ENCODE results near the gene GALNT9.

DNA sequence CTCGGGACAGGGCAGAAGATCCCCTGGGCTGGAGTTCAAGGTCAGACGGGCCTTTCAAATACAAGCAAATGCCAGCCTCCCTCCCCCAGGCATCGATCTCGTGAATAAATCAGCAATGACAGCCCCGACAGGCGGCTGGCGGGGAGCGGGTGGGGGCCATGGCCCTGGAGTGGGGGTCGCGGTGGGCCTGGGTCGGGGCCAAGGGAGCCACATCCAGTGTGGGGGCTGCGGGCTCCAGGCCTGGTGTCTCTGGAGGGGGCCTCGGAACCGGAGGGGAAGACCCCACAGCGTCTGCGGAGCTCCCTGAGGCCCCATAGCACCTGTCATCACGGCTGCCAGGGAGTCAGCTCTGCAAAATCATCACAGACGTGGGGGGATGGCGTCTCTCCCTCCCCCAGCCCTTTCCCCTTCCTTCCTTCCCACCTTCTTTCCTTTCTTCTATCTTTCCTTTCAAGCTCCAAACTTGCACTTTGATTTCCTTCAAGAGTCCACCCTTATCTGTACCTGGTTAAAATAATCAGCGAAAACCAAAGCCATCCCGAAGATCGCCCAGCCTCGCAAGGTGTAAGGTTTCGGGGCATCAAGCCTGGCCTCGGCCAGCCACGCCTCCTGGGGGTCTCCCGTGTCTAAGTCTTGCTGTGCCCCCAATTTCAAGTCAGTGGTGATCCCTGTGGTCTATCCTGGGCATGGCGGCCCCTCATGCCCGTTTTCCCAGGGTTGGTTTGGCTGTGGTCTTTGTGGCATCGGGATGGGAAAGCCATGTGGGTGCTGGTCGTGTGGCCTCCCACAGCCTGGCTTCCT is 93.1 kb downstream of the GALNT9 start:
- TF ChIP-seq, protein P1, sequence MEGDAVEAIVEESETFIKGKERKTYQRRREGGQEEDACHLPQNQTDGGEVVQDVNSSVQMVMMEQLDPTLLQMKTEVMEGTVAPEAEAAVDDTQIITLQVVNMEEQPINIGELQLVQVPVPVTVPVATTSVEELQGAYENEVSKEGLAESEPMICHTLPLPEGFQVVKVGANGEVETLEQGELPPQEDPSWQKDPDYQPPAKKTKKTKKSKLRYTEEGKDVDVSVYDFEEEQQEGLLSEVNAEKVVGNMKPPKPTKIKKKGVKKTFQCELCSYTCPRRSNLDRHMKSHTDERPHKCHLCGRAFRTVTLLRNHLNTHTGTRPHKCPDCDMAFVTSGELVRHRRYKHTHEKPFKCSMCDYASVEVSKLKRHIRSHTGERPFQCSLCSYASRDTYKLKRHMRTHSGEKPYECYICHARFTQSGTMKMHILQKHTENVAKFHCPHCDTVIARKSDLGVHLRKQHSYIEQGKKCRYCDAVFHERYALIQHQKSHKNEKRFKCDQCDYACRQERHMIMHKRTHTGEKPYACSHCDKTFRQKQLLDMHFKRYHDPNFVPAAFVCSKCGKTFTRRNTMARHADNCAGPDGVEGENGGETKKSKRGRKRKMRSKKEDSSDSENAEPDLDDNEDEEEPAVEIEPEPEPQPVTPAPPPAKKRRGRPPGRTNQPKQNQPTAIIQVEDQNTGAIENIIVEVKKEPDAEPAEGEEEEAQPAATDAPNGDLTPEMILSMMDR (IDR thresholded peaks at IDR 0.05 in 8 of 11, conservative IDR thresholded peaks at IDR 0.05 in 3 of 11) = no peak
- TF ChIP-seq POLR2AphosphoS5 (IDR thresholded peaks at IDR 0.05) (no peak), POLR2A (IDR thresholded peaks at IDR 0.05) (no peak)
